Kidney (tissue), 14 donors: ENCODE results near the gene UBE2L3. TPM values are rescaled to one million over a fixed set of nuclear protein-coding genes. Genes with fewer than 3 reads are reported as not detected.

Experiments used
- DNase-seq, 5 donors: peaks; one replicate each; pipeline ENCODE4 v3.0.0-alpha.2; 2013 to 2020
- FAIRE-seq: peaks from 2 replicates; lab custom pipeline; 2012; peaks lifted over from hg19 to GRCh38; lab: Jason Lieb, UNC
- H3K27ac ChIP-seq, 2 donors: one replicate each; pipeline ENCODE4 v1.7.0; 2013; ENCODE audit warnings: low read depth in 2 of 2, low read length in 2 of 2, inconsistent platforms in 1 of 2
- H3K27me3 ChIP-seq: one replicate; pipeline ENCODE4 v1.7.1; 2013; ENCODE audit warnings: low read length, inconsistent platforms; ENCODE audit not compliant: control insufficient read depth, insufficient read depth
- H3K36me3 ChIP-seq, 3 donors: one replicate each; pipeline versions ENCODE4 v1.7.0 to v1.7.1; 2013; ENCODE audit warnings: low read length in 3 of 3, control low read depth in 1 of 3, inconsistent platforms in 1 of 3; ENCODE audit not compliant: insufficient read depth in 3 of 3, control insufficient read depth in 2 of 3
- H3K4me1 ChIP-seq, 3 donors: one replicate each; pipeline versions ENCODE4 v1.7.0 to v1.7.1; 2013; ENCODE audit warnings: low read length in 3 of 3, inconsistent platforms in 1 of 3, low read depth in 1 of 3; ENCODE audit not compliant: control insufficient read depth in 2 of 3, insufficient read depth in 2 of 3
- H3K4me3 ChIP-seq, 3 donors: one replicate each; pipeline versions ENCODE4 v1.7.0 to v1.8.1; 2013; ENCODE audit warnings: low read length in 3 of 3, control low read depth in 1 of 3, inconsistent platforms in 1 of 3
- H3K9ac ChIP-seq, 3 donors: one replicate each; pipeline versions ENCODE4 v1.7.0 to v1.7.1; 2013; ENCODE audit warnings: low read length in 3 of 3, control low read depth in 1 of 3, inconsistent platforms in 1 of 3
- H3K9me3 ChIP-seq, 3 donors: one replicate each; pipeline versions ENCODE4 v1.7.0 to v1.7.1; 2013; ENCODE audit warnings: low read length in 3 of 3, control low read depth in 1 of 3, inconsistent platforms in 1 of 3; ENCODE audit not compliant: control insufficient read depth in 2 of 3, insufficient read depth in 1 of 3
- CTCF ChIP-seq: IDR thresholded peaks from 3 replicates; pipeline ENCODE4 v1.5.1; 2012; ENCODE audit warnings: mild to moderate bottlenecking, moderate library complexity, borderline replicate concordance; ENCODE audit not compliant: insufficient read depth; ENCODE audit errors: extremely low read depth
- intact Hi-C: fragments of 100-400 bp; cut with DNase I; formaldehyde crosslinking; loops from one replicate; pipeline ENCODE4 v1.11.1; 2022
- polyA plus RNA-seq: library from polyadenylated mRNA; stranded (reverse); fragments of 350-450 nt; fragmentation: Illumina TruSeq; extraction: RNeasy Lipid Tissue Mini Kit (QIAGEN cat#74804); gene quantifications from one replicate; pipeline ENCODE4 v1.2.3, GENCODE V29; 2014; ENCODE audit warnings: low read depth, low replicate concordance; ENCODE audit not compliant: insufficient read depth
- total RNA-seq: library from RNA; stranded (reverse); fragmentation: NEBNext Ultra II Directional; extraction: Animal tissue kit (Norgen Biotek cat#: 25700); gene quantifications from one replicate; pipeline ENCODE4 v1.2.1, GENCODE V29; 2021
- donor health status: control.
- donor health status: control.
- donor health status: control.
- donor health status: control.
- donor health status: control.
- donor health status: DM: yes; HTN: yes; CAD: no.
- donor health status: Normal renal cell carcinoma (clear cell type).

Gene UBE2L3
- total and polyA plus RNA-seq, 2 donors from 2014 or later: 45.8 to 70.0 TPM

GRCh38 chr22:21589396-21589795, 21.9 kb downstream of the UBE2L3 start:
- Histone ChIP-seq H3K9ac (no peak overlapping the region), H3K27ac (no peak overlapping the region), H3K27me3 (no peaks in the 10 kb centered on the region), H3K4me1 (peaks cover 0 to 11% (median 9%) of the 10 kb centered on the region in 3 donors), H3K9me3 (no peaks in the 10 kb centered on the region), H3K4me3 (no peak overlapping the region), H3K36me3 (peaks cover 0 to 22% (median 15%) of the 10 kb centered on the region in 3 donors)
- no peak for TF ChIP-seq CTCF
- no peak for DNase-seq
- intact Hi-C loops: no loop called here
- no peak for FAIRE-seq

GRCh38 chr22:21590809-21591641, 23.5 kb downstream of the UBE2L3 start:
- Histone ChIP-seq H3K4me1 (peaks cover 0 to 9% (median 9%) of the 10 kb centered on the region in 3 donors), H3K4me3 (no peak overlapping the region), H3K27ac (no peak overlapping the region), H3K36me3 (peaks cover 0 to 22% (median 15%) of the 10 kb centered on the region in 3 donors), H3K9ac (no peak overlapping the region), H3K27me3 (no peaks in the 10 kb centered on the region), H3K9me3 (no peaks in the 10 kb centered on the region)
- TF ChIP-seq CTCF: no peak
- FAIRE-seq: no peak
- intact Hi-C loops: no loop called here
- DNase-seq: no peak

GRCh38 chr22:21591695-21592094, 24.2 kb downstream of the UBE2L3 start:
- Histone ChIP-seq H3K9me3 (no peaks in the 10 kb centered on the region), H3K4me3 (no peak overlapping the region), H3K36me3 (peaks cover 0 to 22% (median 15%) of the 10 kb centered on the region in 3 donors), H3K9ac (no peak overlapping the region), H3K4me1 (peaks cover 0 to 9% (median 9%) of the 10 kb centered on the region in 3 donors), H3K27me3 (no peaks in the 10 kb centered on the region), H3K27ac (no peak overlapping the region)
- FAIRE-seq (no peak), DNase-seq (no peak)
- no peak for TF ChIP-seq CTCF
- intact Hi-C loops: no loop called here
